ENCODE measurements around the gene ERC1.

Gene ERC1

DNA sequence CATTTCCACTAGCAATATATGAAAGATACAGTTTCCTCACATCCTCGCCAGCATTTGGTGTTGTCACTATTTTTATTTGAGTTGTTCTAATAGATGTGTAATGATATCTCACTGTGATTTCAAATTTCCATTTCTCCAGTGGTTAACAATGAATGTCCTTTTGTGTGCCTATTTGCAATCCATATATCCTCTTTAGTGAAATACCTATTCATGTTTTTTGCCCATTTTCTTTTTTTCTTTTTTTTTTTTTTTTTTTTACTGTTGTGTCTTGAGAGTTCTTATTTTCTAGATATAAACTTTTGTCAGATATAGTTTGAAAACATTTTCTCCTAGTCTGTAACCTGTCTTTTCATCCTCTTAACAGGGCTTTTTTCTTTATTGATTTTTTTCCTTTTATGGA is 524.4 kb downstream of the ERC1 start:
- Mint-ChIP-seq H3K4me3 (no peak overlapping the region), H3K27ac (no peak overlapping the region), H3K4me1 (no peaks in the 10 kb centered on the region), H3K9me3 (no peaks in the 10 kb centered on the region), H3K27me3 (peaks cover 50% of the 10 kb centered on the region), H3K36me3 (no peaks in the 10 kb centered on the region)
- no peak for DNase-seq
- CTCF ChIA-PET = no interaction called here

DNA sequence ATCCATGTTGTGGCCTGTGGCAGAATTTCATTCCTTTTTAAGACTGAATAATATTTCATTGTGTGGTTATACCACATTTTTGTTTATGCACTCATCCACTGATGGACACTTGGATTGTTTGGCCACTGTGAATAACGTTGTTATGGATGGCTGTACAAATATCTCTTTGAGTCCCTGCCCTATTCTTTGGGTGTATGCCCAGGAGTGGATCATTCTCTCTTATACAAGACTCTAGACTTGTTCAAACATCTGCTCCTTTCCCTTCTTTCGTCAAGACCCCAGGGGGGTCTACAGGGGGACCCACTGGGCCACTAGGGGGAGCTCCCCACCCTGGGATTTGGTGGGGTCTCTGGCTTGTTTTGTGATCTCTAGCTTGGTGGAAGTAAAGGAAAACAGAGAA is 526.0 kb downstream of the ERC1 start:
- no peak for DNase-seq
- Mint-ChIP-seq H3K27ac (no peak overlapping the region), H3K4me3 (no peak overlapping the region), H3K9me3 (no peaks in the 10 kb centered on the region), H3K4me1 (no peaks in the 10 kb centered on the region), H3K27me3 (peaks cover 54% of the 10 kb centered on the region), H3K36me3 (no peaks in the 10 kb centered on the region)
- CTCF ChIA-PET = no interaction called here

DNA sequence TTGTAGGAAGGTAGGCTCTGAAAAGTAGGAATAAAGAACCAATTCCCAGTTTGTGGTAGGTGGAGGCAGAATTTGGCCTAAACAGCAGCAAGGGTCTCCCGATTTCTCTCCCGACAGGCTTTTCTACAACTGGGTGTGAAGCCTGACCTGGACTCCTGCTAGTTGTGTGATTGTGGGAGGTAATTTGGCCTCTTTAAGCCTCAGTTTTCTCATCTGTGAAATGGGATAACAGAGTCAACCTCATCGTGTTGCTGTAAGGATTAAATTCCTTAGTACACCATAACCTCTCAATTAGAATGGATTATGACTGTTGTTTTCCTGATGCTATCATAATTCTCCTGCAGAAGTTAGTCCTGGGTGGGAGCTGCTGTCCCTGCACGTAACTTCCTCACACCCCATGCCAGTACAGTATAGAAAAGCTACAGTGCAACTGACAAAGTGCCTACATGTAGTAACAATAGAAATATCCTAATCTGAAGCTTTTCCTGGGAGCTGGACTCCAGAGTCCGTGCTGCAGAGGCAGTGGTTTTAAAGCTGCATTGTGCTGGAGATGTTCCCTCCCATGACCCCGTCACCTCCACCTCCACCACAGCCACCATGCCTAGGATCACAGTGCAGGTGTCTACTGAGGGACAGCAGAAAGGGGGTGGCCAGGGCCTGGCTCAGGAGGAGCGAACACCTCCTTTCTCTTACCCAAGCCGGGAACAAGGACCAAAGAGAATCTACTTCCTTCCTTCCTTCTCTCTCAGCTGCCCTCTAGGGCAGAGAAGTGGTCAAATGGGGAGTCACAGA is 526.9 kb downstream of the ERC1 start:
- Mint-ChIP-seq H3K9me3 (no peaks in the 10 kb centered on the region), H3K27me3 (peaks cover 56% of the 10 kb centered on the region), H3K4me1 (no peaks in the 10 kb centered on the region), H3K27ac (no peak overlapping the region), H3K36me3 (no peaks in the 10 kb centered on the region), H3K4me3 (no peak overlapping the region)
- CTCF ChIA-PET = no interaction called here
- DNase-seq = no peak

DNA sequence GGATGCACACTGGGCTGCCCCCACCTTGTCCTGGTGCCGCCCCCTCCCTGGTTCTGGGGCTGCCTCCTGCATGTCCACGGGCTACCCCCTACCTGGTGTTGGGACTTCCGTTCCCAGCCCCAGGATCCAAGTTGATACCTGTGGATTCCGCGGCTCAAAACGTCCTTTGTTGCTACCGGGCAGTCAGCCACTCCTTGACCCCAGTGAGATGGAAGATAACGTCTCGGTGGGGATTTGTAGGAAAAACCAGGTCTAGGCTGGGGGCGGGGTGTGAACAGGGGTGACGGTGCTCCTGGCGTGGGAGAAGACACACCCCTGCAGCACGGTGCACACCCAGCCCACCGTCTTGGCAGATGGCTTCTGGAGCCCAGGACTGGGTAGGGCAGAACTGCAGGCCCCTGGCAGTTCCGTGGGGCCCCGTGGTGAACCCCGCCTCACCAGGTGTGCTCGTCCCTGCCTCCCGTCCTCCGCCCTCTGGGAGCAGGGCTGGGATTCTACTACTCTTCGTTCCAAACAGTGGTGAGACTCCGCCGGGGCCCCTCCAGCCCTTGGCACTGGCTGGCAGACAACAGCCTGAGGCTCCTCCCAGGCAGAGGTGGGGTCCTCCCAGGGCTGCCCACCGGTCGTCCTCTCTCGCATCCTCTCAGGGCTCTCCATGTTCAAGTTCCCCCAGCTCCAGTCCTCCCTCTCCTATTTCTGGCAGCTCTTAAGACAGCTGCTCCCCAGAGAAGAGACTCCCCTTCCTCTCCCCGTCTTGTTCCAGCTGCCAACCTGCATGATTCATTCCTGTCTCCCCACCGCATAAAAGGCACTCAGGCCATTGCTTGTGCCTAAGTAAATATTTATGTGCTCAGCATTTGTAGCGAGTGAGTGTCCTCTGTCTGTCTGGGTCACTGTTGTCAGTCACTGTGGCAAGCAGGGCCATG is 527.8 kb downstream of the ERC1 start:
- DNase-seq = no peak
- H3K9me3 Mint-ChIP-seq = no peaks in the 10 kb centered on the region
- no peaks in the 10 kb centered on the region for H3K4me1 Mint-ChIP-seq
- no peak overlapping the region for H3K4me3 Mint-ChIP-seq
- CTCF ChIA-PET = no interaction called here
- H3K27ac Mint-ChIP-seq = no peak overlapping the region
- H3K27me3 Mint-ChIP-seq = peaks cover 65% of the 10 kb centered on the region
- H3K36me3 Mint-ChIP-seq = no peaks in the 10 kb centered on the region

DNA sequence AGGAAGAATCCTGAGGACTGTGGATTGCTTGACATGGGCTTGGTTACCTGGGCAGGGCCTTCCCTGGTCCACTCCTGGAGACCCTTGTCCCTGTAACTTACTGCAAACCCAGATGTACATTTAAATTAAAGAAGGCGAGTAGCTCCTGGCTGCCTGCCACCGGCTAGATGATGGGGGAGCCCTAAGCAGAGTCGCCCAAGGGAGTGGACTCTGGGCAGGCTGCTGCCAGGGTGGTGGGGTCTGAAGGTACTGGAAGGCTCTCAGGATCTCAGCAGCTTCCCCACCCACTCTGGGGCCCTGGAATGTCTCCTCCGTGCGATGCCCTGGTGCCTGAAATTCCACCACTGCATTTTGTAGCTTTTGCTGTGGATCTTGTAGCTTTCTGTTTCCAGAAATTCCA is 528.6 kb downstream of the ERC1 start:
- Mint-ChIP-seq H3K27ac (no peak overlapping the region), H3K27me3 (peaks cover 71% of the 10 kb centered on the region), H3K4me1 (no peaks in the 10 kb centered on the region), H3K9me3 (no peaks in the 10 kb centered on the region), H3K36me3 (no peaks in the 10 kb centered on the region), H3K4me3 (no peak overlapping the region)
- no peak for DNase-seq
- CTCF ChIA-PET = interaction anchor here (0.9 kb wide), 1 partner anchor 14 kb away, joined by 3 read pairs; no protein-coding TSS in a partner anchor

DNA sequence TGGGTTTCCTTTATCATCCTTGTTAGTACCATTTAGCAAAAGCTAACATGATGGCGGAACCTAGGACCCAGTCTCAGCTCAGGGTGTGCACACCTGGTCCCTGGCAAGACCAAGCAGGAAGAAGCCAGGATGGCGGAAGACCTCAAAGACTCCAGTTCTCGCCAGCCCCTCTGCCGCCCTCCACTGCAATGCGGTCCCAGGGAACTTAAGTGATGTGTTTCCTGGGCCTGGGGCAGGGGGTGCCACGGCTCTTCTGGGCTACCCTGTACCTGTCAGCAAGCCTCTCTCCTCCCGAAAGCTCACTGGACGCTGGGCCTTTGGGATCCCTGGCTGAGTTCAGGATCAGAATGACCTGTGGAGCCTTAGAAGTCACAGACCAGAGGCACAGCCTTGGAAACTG is 532.0 kb downstream of the ERC1 start:
- CTCF ChIA-PET = interaction anchor here (1.1 kb wide), 1 partner anchor 405 kb away, joined by 3 read pairs; no protein-coding TSS in a partner anchor
- no peak overlapping the region for H3K27ac Mint-ChIP-seq
- no peak for DNase-seq
- no peaks in the 10 kb centered on the region for H3K9me3 Mint-ChIP-seq
- no peaks in the 10 kb centered on the region for H3K4me1 Mint-ChIP-seq
- no peaks in the 10 kb centered on the region for H3K36me3 Mint-ChIP-seq
- peaks cover 84% of the 10 kb centered on the region for H3K27me3 Mint-ChIP-seq
- H3K4me3 Mint-ChIP-seq = no peak overlapping the region

DNA sequence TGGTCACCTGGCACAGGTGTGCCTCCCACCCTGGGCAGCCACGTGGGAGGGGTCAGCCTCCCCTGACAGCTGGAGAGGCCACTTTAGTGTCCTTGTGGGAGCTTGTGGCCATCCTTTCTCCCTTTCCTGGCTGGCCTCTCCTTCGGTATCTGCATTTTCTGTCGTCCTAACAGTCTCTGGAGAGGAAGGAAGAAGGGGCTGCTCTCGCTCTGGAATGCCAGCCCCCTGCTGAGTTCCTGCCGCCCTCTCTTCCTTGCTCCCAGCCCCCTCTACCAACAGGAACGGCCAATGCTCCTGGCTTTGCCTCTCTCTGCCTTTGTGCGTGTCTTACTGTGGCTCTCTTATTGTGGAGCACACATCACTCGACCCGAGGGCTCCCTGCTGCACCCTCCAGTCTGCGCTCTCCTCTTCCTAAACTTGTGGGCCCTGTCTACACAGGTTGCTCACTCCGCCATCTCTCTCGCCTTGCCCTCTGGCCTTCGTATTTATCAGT is 532.6 kb downstream of the ERC1 start:
- no peaks in the 10 kb centered on the region for H3K4me1 Mint-ChIP-seq
- CTCF ChIA-PET = interaction anchor here (1.1 kb wide), 1 partner anchor 405 kb away, joined by 3 read pairs; no protein-coding TSS in a partner anchor
- no peaks in the 10 kb centered on the region for H3K9me3 Mint-ChIP-seq
- peaks cover 84% of the 10 kb centered on the region for H3K27me3 Mint-ChIP-seq
- no peaks in the 10 kb centered on the region for H3K36me3 Mint-ChIP-seq
- H3K4me3 Mint-ChIP-seq = no peak overlapping the region
- no peak for DNase-seq
- H3K27ac Mint-ChIP-seq = no peak overlapping the region

DNA sequence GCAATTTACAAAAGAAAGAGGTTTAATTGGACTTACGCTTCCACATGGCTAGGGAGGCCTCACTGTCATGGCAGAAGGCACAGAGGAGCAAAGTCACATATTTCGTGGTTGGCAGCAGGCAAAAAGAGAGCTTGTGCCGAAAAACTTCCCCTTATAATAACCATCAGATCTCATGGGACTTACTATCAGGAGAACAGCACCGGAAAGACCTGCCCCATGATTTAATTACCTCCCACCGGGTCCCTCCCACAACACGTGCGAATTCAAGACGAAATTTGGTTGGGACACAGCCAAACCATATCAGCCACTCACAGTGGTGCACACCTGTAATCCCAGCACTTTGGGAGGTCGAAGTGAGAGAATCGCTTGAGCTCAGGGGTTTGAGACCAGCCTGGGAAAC is 534.8 kb downstream of the ERC1 start:
- H3K27ac Mint-ChIP-seq = no peak overlapping the region

DNA sequence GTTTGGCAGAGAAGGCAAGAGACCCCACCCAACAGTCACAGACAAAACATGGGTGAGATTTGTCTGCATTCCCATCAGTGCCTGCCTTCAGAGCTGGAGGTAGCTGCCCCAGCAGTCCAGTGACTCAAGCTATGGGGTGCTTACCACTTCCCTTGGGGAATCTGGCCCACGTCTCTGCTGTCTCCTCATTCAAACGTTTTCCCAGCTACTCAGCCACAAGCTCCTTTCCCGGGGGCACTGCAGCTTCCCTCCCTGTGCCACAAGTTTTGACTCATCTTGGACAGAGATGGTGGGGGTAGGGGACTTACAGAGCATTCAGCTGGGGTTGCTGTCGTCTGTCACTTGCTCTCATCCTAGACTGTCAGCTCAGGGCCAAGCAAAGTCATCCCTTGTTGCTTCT is 536.8 kb downstream of the ERC1 start:
- Mint-ChIP-seq H3K4me3 (no peak overlapping the region), H3K27ac (no peak overlapping the region), H3K36me3 (no peaks in the 10 kb centered on the region), H3K9me3 (no peaks in the 10 kb centered on the region), H3K4me1 (peaks cover 14% of the 10 kb centered on the region), H3K27me3 (peaks cover 90% of the 10 kb centered on the region)
- no peak for DNase-seq
- CTCF ChIA-PET = no interaction called here

More for the DNA sequence above, 534.8 kb downstream of the ERC1 start:
- CTCF ChIA-PET = no interaction called here
- no peak for DNase-seq
- Mint-ChIP-seq H3K36me3 (no peaks in the 10 kb centered on the region), H3K27me3 (peaks cover 76% of the 10 kb centered on the region), H3K4me1 (peaks cover 4% of the 10 kb centered on the region), H3K9me3 (no peaks in the 10 kb centered on the region), H3K4me3 (no peak overlapping the region)

DNA sequence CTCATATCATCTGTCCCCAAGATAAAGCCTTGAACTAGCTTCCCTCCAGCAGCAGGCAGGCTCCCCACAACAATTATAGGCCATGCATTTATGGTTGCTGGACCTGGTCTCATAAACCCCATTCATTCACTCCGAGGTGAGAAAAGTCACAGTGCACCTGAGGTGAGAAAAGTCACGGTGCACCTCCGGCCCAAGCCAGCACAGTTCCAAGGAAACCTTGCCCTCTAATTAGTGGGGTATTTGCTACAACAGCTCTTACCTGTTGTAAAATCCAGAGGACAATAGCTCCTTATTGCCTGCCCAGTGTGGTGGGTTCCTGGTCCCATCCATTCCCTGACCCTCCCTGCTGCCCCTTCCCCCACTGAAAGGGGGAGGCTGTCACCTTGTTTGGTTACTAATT is 537.8 kb downstream of the ERC1 start:
- CTCF ChIA-PET = no interaction called here
- no peak for DNase-seq
- Mint-ChIP-seq H3K4me1 (peaks cover 24% of the 10 kb centered on the region), H3K4me3 (no peak overlapping the region), H3K27ac (no peak overlapping the region), H3K36me3 (no peaks in the 10 kb centered on the region), H3K9me3 (no peaks in the 10 kb centered on the region), H3K27me3 (peaks cover 90% of the 10 kb centered on the region)

DNA sequence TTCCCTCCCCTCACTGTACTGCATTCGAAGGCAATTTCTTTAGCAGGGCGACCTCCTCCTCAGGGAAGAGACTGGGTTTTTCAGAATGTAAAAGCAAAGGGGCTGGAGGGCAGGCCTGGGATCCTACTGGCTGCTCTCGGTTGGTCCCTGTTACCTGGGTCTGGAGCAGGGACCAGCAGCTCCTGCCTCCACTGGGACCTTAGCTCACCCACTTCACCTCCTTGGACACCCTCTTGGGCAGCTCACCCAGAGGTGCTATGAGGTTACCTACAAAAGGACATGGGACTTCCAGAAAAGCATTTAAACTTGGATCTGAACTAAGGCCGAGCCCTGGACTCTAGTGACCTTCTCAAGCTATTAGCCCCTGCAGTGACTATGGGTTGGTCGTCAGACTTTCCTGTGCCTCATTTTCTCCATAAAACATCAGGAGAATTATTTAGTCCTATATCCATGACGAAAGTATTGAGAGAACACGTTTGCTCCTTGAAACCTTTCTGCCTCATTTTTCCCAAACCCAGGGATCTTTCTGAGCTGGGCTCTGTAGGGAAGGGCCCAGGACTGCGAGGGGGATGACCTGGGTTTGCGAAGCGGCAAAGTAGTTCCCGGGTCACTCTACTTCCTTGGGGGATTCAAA is 538.3 kb downstream of the ERC1 start:
- DNase-seq = no peak
- no peaks in the 10 kb centered on the region for H3K36me3 Mint-ChIP-seq
- H3K27ac Mint-ChIP-seq = no peak overlapping the region
- CTCF ChIA-PET = no interaction called here
- H3K9me3 Mint-ChIP-seq = no peaks in the 10 kb centered on the region
- H3K27me3 Mint-ChIP-seq = peaks cover 90% of the 10 kb centered on the region
- peak overlapping the region; percentile 62 for H3K4me3 Mint-ChIP-seq
- peaks cover 28% of the 10 kb centered on the region for H3K4me1 Mint-ChIP-seq

DNA sequence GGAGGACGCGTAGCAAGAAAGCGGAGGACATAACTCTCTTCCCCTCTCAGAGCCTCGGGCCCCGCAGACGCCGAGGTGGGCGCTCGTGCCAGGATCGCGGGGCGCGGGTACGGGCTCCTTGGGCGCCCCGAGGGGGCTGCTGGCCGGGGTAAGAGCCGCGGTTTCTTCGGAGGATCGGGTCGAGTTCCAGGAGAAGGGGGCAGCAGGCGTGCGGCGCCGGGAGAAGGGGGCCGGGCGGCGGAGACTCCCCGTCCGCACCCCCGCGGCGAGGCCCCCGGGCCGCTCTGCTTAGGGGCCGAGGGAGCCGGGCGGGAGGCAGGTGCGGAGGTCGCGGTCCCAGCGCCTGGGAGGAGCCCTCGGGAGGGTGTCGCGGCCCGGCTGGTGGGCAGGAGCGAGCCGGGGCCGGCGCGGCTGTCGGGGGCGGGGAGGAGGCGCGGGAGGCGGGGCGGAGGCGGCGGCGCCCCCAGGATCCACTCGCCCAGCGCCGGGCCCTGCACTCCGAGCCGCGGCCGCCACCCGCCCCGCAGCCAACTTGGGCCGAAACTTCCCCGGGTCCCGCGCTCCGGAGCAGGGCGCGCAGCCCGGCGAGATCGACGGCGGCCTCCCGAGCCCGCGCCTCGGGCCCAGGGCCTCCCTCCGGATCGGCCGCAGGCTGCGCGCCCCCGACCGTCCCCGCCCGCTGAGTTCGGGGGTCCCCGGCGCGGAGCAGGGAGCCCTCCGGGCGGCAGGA is 539.0 kb downstream of the ERC1 start:
- Mint-ChIP-seq H3K9me3 (no peaks in the 10 kb centered on the region), H3K4me1 (peaks cover 32% of the 10 kb centered on the region), H3K27me3 (peaks cover 90% of the 10 kb centered on the region), H3K27ac (no peak overlapping the region), H3K36me3 (no peaks in the 10 kb centered on the region), H3K4me3 (peak overlapping the region; percentile 62)
- DNase-seq = no peak
- CTCF ChIA-PET = no interaction called here

DNA sequence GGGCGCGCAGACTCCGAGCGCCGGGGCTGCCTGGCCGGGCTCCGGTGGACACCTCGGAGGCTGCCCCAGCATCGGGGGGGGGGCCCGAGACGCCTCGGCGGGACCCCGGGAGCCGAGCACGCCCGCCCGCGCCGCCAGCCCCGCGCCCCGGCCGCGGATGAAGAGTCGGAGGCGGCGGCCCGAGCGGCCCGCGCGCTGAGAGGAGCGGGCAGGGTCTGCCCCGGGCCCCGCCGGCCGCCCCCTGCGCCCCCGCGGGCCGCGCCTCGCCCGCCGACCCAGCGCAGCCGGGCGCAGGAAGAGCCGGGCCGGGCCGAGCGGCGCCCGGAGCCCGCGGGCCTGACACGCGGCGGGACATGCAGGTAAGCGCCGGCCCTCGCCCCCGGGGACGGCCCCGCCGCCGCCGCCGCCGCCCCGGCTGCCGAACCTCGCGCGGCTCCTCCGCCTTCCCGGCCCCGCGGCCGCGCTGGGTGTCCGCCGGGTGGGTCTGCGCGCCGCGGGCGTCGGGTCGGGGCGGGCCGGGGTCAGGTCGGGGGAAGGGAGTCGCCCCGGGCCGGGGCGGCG is 539.6 kb downstream of the ERC1 start:
- Mint-ChIP-seq H3K4me3 (no peak overlapping the region), H3K27ac (no peak overlapping the region), H3K4me1 (peaks cover 32% of the 10 kb centered on the region), H3K9me3 (no peaks in the 10 kb centered on the region), H3K36me3 (no peaks in the 10 kb centered on the region), H3K27me3 (peaks cover 90% of the 10 kb centered on the region)
- CTCF ChIA-PET = interaction anchor here (3.2 kb wide), 1 partner anchor 413 kb away, joined by 17 read pairs; no protein-coding TSS in a partner anchor
- no peak for DNase-seq

Data from activated naive CD4-positive, alpha-beta T cell treated with anti-CD3 and anti-CD28 coated beads, Interleukin-2, amount 10 ng/mL, durations not matched to agents 7 days and 5 days (primary cell).